GM18868 (cell line): Measurements from ENCODE around the gene MET.
"Not testable (repeated sequence)": the region's sequence is repeated elsewhere in the genome, so short reads cannot be mapped to it uniquely, and the experiment has no call there.

Source experiments
- ATAC-seq: cut with Tn5 transposase; IDR thresholded peaks from one replicate; pipeline ENCODE4 v1.9.1; 2021; ENCODE audit warnings: mild to moderate bottlenecking, moderate library complexity; ENCODE audit not compliant: unreplicated experiment

MET gene

GRCh38 chr7:116697761-116698160 is 25.8 kb downstream of the MET start:
- ATAC-seq, result no peak

- no peak for ATAC-seq
Measured at GRCh38 chr7:116698396-116698795, 26.4 kb downstream of the MET start.

- ATAC-seq, result no peak
Measured at GRCh38 chr7:116698930-116699721, 27.1 kb downstream of the MET start.

GRCh38 chr7:116699722-116700120 is 27.7 kb downstream of the MET start:
- no peak for ATAC-seq

GRCh38 chr7:116702046-116702785 is 30.2 kb downstream of the MET start:
- ATAC-seq, result no peak

GRCh38 chr7:116704650-116705228 is 32.7 kb downstream of the MET start:
- ATAC-seq, result no peak

- no peak for ATAC-seq
Measured at GRCh38 chr7:116705419-116705818, 33.4 kb downstream of the MET start.

- no peak for ATAC-seq
Measured at GRCh38 chr7:116706668-116707126, 34.7 kb downstream of the MET start.

GRCh38 chr7:116707289-116707688 is 35.3 kb downstream of the MET start:
- no peak for ATAC-seq

- ATAC-seq, result no peak
Measured at GRCh38 chr7:116708248-116708647, 36.3 kb downstream of the MET start.

GRCh38 chr7:116708861-116709260 is 36.9 kb downstream of the MET start:
- ATAC-seq, result no peak

- ATAC-seq, result no peak
Measured at GRCh38 chr7:116709336-116709735, 37.3 kb downstream of the MET start.

GRCh38 chr7:116710764-116711452 is 38.9 kb downstream of the MET start:
- ATAC-seq, result no peak

GRCh38 chr7:116711790-116712189 is 39.8 kb downstream of the MET start:
- no peak for ATAC-seq

- ATAC-seq, result no peak
Measured at GRCh38 chr7:116713500-116713899, 41.5 kb downstream of the MET start.

- no peak for ATAC-seq
Measured at GRCh38 chr7:116713918-116714317, 41.9 kb downstream of the MET start.

- no peak for ATAC-seq
Measured at GRCh38 chr7:116715077-116715476, 43.1 kb downstream of the MET start.

- no peak for ATAC-seq
Measured at GRCh38 chr7:116717137-116717536, 45.1 kb downstream of the MET start.

- not testable (repeated sequence) for ATAC-seq
Measured at GRCh38 chr7:116723959-116724529, 52.0 kb downstream of the MET start.

- no peak for ATAC-seq
Measured at GRCh38 chr7:116724560-116725231, 52.7 kb downstream of the MET start.
